Peyer's patch (tissue), 4 donors: ENCODE data around the gene TBL3.

Source experiments
- POLR2A ChIP-seq, 2 donors: fragments of 450-650 bp; IDR thresholded peaks; one replicate each; pipeline ENCODE4 v1.5.1; 2017; ENCODE audit warnings: antibody characterized with exemption in 2 of 2, mild to moderate bottlenecking in 2 of 2, moderate library complexity in 2 of 2
- TF ChIP-seq, protein P1 (sequence below), 6 experiments: fragments of 450-650 bp in 4 of 6; fragments of 200-600 bp in 2 of 6; sonication (generic) in 1 of 6; IDR thresholded peaks; one replicate each; pipeline ENCODE4 v1.5.1; 2017 to 2019; ENCODE audit warnings: antibody characterized with exemption in 6 of 6, mild to moderate bottlenecking in 3 of 6, moderate library complexity in 1 of 6

DNA sequence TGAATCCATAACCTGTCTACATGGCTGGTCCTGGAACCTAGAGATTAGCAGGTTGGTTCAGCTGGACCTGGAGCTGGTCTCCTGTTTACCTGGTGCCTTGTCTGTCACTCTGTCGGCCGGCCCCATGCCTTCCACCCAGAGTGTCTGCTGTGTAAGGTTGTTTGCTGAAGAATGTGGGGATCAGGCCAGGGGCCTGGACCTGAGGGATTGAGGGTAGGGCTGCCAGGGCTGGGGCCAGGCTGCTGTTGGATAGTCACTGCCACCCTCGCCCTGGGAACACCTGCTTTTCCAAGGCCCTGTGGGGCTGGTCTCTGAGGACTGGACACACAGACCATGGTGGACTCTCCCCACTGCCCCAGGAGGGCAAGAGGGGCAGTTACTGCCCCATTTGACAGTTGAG, 56.3 kb downstream of the TBL3 start:
- TF ChIP-seq POLR2A (IDR thresholded peaks at IDR 0.05): no peak
- TF ChIP-seq, protein P1, sequence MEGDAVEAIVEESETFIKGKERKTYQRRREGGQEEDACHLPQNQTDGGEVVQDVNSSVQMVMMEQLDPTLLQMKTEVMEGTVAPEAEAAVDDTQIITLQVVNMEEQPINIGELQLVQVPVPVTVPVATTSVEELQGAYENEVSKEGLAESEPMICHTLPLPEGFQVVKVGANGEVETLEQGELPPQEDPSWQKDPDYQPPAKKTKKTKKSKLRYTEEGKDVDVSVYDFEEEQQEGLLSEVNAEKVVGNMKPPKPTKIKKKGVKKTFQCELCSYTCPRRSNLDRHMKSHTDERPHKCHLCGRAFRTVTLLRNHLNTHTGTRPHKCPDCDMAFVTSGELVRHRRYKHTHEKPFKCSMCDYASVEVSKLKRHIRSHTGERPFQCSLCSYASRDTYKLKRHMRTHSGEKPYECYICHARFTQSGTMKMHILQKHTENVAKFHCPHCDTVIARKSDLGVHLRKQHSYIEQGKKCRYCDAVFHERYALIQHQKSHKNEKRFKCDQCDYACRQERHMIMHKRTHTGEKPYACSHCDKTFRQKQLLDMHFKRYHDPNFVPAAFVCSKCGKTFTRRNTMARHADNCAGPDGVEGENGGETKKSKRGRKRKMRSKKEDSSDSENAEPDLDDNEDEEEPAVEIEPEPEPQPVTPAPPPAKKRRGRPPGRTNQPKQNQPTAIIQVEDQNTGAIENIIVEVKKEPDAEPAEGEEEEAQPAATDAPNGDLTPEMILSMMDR (IDR thresholded peaks at IDR 0.05): no peak
